Left lobe of liver (tissue), 2 donors: ENCODE measurements around the gene ANKRD35. TPM values are rescaled to one million over a fixed set of nuclear protein-coding genes. Genes with fewer than 3 reads are reported as not detected.
A peak's percentile ranks its signal among the peaks of the same experiment; 100 is the strongest.
"Not testable (repeated sequence)": the region's sequence is repeated elsewhere in the genome, so short reads cannot be mapped to it uniquely, and the experiment has no call there.

Experiments
- ATAC-seq: fragments of 200-7000 bp; cut with Tn5 transposase; one replicate; pipeline ENCODE4 v1.9.1; 2020; ENCODE audit warnings: mild to moderate bottlenecking, moderate library complexity
- DNase-seq: peaks from one replicate; pipeline ENCODE4 v3.0.0-alpha.2; 2020; ENCODE audit warnings: low spot score
- total RNA-seq: library from RNA; stranded (reverse); gene quantifications from one replicate; pipeline ENCODE4 v1.2.1, GENCODE V29; 2021
- donor health status: DM: no; HTN: no; CAD: no; lungs with moderate emphysema.
- donor health status: DM: no; HTN: yes; CAD: no.

Gene ANKRD35
- total RNA-seq: 2.4 TPM

- DNase-seq (peak; percentile 84), ATAC-seq (peak; percentile 93)
Observed at GRCh38 chr1:145885738-145886287, at the start of gene ANKRD35. ANKRD35 (minus strand) TSS chr1:145885866; CDS start chr1:145885758, 108 bp downstream.

- ATAC-seq, DNase-seq: not testable (repeated sequence)
Observed at GRCh38 chr1:145932522-145933009, 46.9 kb upstream of the ANKRD35 start.

DNA sequence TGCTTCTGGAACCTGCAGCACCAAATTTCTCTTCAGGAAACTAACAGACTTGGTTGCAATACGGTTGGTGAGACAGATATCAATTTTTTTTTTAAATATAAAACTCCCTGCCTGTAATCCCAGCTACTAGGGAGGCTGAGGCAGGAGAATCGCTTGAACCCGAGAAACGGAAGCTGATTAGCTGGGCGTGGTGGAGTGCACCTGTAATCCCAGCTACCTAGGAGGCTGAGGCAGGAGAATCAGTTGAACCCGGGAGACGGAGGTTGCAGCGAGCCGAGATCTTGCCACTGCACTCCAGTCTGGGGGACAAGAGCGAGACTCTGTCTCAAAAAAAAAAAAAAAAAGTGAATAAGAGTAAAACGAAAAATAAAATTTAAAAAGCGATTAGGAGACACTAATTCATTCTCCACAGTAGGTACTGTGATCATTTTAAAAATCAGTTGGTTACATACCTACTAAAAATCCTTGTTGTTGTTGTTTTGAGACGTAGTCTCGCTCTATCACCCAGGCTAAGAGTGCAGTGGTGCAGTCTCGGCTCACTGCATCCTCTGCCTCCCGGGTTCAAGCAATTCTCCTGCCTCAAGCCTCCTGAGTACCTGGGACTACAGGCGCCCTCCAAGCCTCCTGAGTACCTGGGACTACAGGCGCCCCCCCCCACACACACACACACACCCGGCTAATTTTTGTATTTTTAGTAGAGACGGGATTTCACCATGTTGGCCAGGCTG lies 42.4 kb upstream of the ANKRD35 start:
- DNase-seq (no peak), ATAC-seq (no peak)

GRCh38 chr1:145927063-145927886 lies 41.6 kb upstream of the ANKRD35 start, which contains the start of gene RBM8A:
RBM8A (minus strand) TSS chr1:145927484; CDS start chr1:145927426, 58 bp downstream.
- ATAC-seq (peak; percentile 98), DNase-seq (peak; percentile 95)

DNA sequence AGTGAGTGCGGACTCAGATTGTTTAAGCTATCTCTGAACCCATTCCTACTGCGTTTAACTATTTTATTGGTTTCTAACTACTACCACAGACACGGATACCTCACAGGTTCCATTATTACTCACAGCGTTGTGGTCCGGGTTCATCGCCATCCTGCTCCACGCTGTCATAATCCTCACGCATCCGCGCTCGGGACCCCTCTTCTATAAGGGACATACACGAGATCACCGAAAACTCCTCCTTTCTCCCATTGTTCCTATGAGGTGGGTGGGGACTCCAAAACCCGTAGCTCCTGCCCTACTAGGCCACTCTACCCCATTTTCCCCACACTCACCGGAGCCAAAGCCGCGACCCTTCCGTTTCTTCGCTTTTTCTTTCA lies 41.0 kb upstream of the ANKRD35 start:
- ATAC-seq (peak; percentile 2), DNase-seq (no peak)

GRCh38 chr1:145922266-145922665 lies 36.6 kb upstream of the ANKRD35 start:
- DNase-seq (no peak), ATAC-seq (no peak)

- ATAC-seq, DNase-seq: not testable (repeated sequence)
Observed at GRCh38 chr1:145920297-145920696, 34.6 kb upstream of the ANKRD35 start.

DNA sequence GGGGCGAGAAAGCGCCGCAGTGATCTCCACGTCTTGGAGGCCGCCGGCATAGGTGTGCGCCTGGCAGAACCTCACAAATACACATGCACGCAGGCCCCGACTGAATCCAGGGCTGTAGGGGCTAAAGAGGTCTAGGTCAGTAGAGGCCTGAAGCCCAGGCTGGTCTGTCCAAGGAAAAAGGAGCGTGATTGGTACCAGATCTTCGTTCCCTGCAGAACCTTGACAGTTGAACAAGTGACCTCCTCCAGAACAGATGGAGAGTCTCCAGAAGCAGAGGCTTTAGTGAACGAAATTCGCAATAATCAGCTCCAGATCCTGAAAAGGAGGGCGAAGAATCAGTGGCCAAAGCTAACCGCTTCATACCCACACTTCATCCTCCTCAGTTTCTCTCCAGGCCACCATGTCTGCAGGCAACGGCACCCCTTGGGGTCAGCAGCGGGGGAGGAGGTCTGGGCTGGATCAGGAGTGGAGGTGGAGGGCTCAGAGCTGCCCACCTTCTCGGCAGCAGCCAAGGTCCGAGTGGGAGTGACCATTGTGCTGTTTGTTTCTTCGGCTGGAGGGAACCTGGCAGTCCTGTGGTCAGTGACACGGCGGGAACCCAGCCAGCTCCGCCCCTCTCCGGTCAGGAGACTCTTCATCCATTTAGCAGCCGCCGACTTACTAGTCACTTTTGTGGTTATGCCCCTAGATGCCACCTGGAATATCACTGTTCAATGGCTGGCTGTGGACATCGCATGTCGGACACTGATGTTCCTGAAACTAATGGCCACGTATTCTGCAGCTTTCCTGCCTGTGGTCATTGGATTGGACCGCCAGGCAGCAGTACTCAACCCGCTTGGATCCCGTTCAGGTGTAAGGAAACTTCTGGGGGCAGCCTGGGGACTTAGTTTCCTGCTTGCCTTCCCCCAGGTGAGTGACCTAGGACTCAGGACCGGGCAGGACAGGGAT lies 33.6 kb upstream of the ANKRD35 start:
- ATAC-seq (peak; percentile 78), DNase-seq (peak; percentile 87)

- ATAC-seq (peak; percentile 90), DNase-seq (peak; percentile 90)
Observed at GRCh38 chr1:145918144-145918991, 32.7 kb upstream of the ANKRD35 start, which contains the start of gene PEX11B. PEX11B (minus strand) TSS chr1:145918717; CDS start chr1:145918688, 29 bp downstream.

- ATAC-seq: no peak
Observed at GRCh38 chr1:145917595-145917994, 31.9 kb upstream of the ANKRD35 start.

GRCh38 chr1:145916745-145917144 lies 31.1 kb upstream of the ANKRD35 start:
- ATAC-seq: no peak
- no peak for DNase-seq

More at GRCh38 chr1:145917595-145917994, 31.9 kb upstream of the ANKRD35 start:
- no peak for DNase-seq

- DNase-seq: no peak
Observed at GRCh38 chr1:145912128-145912641, 26.5 kb upstream of the ANKRD35 start.

DNA sequence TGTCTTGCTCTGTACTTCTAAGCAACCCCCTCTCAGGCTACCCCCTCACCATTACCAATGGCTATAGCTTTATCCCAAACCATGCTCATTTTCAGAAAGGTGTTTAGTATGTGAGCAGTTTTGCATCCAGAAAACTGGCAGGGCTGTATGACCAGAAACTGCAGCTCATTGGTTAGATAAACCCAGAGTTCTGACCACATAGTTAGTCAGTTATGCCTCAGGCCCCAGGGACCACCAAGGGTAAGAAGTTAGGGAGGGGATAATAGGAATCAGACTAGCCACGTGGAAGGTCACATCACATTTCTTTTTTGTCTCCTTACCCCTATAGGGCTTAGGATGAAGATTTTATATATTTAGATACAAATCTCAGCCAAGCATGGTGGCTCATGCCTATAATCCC lies 23.0 kb upstream of the ANKRD35 start:
- ATAC-seq (no peak), DNase-seq (no peak)

More at GRCh38 chr1:145912128-145912641, 26.5 kb upstream of the ANKRD35 start:
- ATAC-seq: no peak

GRCh38 chr1:145906954-145907753 lies 21.5 kb upstream of the ANKRD35 start:
- DNase-seq (no peak), ATAC-seq (no peak)

GRCh38 chr1:145901312-145902021 lies 15.8 kb upstream of the ANKRD35 start:
- ATAC-seq (no peak), DNase-seq (no peak)

DNA sequence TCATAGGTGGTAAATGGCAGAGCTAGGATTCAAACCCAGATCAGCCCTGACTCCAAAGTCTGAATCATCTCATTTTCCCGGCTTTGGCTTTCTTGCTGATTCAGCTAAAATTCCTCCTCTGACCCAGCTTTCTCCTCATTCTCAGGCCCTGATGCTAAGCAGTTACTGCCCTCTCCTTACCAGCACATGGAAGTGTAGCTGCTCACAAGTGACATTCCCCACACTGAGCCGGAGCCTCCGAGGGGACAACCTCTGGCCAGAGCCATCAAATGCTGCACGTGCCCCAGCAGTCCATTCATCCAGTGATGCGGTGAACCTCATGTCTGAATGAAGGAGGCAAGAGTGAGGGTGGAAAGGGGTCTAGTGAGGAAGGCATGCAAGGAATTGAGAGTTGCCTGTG lies 13.1 kb upstream of the ANKRD35 start:
- ATAC-seq: no peak
- DNase-seq: no peak

- DNase-seq: no peak
- ATAC-seq: no peak
Observed at GRCh38 chr1:145897969-145898368, 12.3 kb upstream of the ANKRD35 start.
